ENCODE results near the gene CDHR2.

CDHR2 gene

GRCh38 chr5:176540476-176540899 lies 8.7 kb upstream of the CDHR2 start:
- DNase-seq (ENCODE audit: low read depth), result no peak
- TF ChIP-seq, protein P1, sequence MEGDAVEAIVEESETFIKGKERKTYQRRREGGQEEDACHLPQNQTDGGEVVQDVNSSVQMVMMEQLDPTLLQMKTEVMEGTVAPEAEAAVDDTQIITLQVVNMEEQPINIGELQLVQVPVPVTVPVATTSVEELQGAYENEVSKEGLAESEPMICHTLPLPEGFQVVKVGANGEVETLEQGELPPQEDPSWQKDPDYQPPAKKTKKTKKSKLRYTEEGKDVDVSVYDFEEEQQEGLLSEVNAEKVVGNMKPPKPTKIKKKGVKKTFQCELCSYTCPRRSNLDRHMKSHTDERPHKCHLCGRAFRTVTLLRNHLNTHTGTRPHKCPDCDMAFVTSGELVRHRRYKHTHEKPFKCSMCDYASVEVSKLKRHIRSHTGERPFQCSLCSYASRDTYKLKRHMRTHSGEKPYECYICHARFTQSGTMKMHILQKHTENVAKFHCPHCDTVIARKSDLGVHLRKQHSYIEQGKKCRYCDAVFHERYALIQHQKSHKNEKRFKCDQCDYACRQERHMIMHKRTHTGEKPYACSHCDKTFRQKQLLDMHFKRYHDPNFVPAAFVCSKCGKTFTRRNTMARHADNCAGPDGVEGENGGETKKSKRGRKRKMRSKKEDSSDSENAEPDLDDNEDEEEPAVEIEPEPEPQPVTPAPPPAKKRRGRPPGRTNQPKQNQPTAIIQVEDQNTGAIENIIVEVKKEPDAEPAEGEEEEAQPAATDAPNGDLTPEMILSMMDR (IDR thresholded peaks at IDR 0.05; ENCODE audit: control insufficient read depth, extremely low read depth, insufficient read depth), result no peak
- H3K4me3 ChIP-seq (ENCODE audit: low read depth, low read length), result no peak overlapping the region

- H3K4me3 ChIP-seq (ENCODE audit: low read depth, low read length), result no peak overlapping the region
- DNase-seq (ENCODE audit: low read depth), result no peak
- TF ChIP-seq, protein P1 (IDR thresholded peaks at IDR 0.05; ENCODE audit: control insufficient read depth, extremely low read depth, insufficient read depth), result no peak
Observed at GRCh38 chr5:176540956-176541337, 8.2 kb upstream of the CDHR2 start.

DNA sequence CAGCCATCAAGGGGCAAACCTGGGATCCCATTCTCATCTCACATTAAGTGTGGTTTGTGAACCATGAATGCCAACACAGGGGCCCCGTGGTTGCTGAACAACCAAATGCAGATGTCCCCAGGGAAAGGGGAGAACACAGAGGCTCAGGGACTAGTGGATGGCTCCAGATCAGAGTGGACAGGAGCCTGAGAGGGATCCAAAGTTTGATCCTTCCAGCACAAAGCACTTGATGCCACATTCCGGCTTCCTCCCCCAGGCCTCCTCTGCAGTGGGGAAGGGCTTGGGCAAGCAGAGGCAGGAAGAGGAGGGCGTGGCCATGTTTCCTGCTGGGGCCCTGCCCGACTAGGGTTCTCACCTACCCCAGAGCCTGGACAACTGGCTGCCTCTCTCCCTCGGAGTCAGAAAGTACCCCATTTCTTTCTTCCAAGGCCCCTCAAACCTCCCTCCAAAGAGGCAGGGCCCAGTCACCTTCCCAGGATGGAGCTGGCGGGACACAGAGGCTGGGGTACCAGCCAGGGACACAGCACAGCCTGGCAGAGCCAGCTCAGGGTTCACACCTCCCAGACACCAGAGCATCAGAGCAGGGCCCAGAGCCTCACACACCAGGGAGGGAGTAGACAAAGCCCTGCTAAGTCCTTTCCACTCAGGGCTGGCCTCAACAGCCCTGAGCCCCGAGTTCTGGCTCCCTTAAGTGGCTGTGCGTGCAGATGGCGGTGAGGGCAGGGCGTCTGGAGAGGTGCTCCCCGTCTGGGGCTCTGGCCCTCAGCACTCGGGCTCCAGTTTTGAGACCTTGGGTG lies 7.6 kb upstream of the CDHR2 start:
- TF ChIP-seq, protein P1 (IDR thresholded peaks at IDR 0.05; ENCODE audit: control insufficient read depth, extremely low read depth, insufficient read depth), result no peak
- DNase-seq (ENCODE audit: low read depth), result no peak
- no peak overlapping the region for H3K4me3 ChIP-seq (ENCODE audit: low read depth, low read length)

- TF ChIP-seq, protein P1 (IDR thresholded peaks at IDR 0.05; ENCODE audit: control insufficient read depth, extremely low read depth, insufficient read depth), result no peak
- no peak for DNase-seq (ENCODE audit: low read depth)
- H3K4me3 ChIP-seq (ENCODE audit: low read depth, low read length), result peak overlapping the region; percentile 78
Observed at GRCh38 chr5:176542135-176542595, 7.0 kb upstream of the CDHR2 start.

- TF ChIP-seq, protein P1 (IDR thresholded peaks at IDR 0.05; ENCODE audit: control insufficient read depth, extremely low read depth, insufficient read depth), result peak; percentile 51
- no peak for DNase-seq (ENCODE audit: low read depth)
- peak overlapping the region; percentile 78 for H3K4me3 ChIP-seq (ENCODE audit: low read depth, low read length)
Observed at GRCh38 chr5:176542596-176543427, 6.3 kb upstream of the CDHR2 start.

DNA sequence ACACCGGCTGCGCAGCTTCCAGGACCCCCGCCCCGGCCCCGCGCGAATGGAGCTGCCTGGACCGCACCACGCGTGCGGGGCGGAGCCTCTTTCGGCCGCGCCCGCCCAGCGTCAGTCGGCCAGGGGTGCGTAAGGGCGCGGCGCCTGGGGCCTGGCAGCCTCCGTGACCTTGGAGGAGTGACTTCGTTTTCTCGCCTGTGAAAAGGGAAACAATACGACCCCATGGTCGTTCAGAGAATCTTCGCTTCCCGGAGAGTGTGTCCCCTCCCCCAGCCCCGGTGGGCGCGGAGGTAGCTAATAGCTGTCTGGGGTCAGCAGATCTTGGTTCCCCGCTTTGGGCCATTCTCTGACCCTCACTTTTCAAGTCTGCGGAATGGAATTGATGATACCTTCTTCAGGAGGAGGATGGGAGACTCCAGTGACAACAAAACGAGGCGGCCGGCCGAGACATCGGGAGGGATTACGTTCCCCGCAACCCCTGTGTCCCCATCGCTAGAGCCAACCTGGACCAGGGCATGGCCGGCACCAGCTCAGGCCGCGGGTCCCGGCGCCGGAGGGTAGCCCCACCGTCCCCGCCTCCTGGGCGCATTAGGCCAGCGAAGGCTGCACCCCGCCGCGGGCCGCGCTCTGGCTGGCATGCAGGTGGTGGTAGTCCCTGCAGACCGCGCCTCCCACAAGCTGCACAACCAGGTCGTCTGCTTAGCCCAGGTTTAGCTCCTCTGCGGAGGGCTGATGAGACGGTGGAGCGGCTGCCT lies 5.5 kb upstream of the CDHR2 start:
- TF ChIP-seq, protein P1 (IDR thresholded peaks at IDR 0.05; ENCODE audit: control insufficient read depth, extremely low read depth, insufficient read depth), result no peak
- no peak for DNase-seq (ENCODE audit: low read depth)
- H3K4me3 ChIP-seq (ENCODE audit: low read depth, low read length), result peak overlapping the region; percentile 60

All from LNCaP clone FGC (cell line).